ENCODE measurements around the gene ADGRE2. TPM values are rescaled to one million over a fixed set of nuclear protein-coding genes. Genes with fewer than 3 reads are reported as not detected.
"Not testable (repeated sequence)": the region's sequence is repeated elsewhere in the genome, so short reads cannot be mapped to it uniquely, and the experiment has no call there.

Gene ADGRE2
- total and polyA plus RNA-seq, 2 experiments from 2014 or later: 0.04 to 0.09 TPM

DNA sequence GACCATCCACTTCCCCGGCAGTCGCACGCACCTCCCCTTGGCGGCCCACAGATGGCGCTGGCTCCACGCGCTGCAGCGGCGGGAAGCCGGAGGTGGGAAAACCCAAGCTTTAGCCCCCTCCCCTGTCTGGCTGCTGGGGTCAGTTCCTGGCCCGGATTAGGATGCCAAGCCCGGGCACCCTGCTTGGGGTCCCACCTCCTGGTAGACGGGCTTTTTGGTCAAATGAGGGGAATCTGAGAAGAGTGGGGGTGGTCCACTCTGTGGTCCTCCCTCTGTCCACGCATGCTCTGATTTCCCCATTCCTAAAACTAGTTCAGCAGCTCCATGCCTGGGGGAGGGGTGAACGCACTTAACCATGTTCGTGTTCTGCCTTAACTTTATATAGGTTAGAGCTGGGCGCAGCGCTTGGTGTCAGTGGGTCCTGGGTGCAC lies 8.1 kb upstream of the ADGRE2 start:
- peak; percentile 90 for TF ChIP-seq CTCF (IDR thresholded peaks at IDR 0.05; ENCODE audit: low read depth, low read length)
- H3K36me3 ChIP-seq: no peaks in the 10 kb centered on the region
- peak; percentile 25 to 57 for DNase-seq (ENCODE audit: low read depth in 1 of 2, low spot score in 1 of 2)

GRCh38 chr19:14785102-14785793 lies 6.9 kb upstream of the ADGRE2 start:
- not testable (repeated sequence) for H3K27ac ChIP-seq; H3K9me3 ChIP-seq (ENCODE audit: low read depth); H3K36me3 ChIP-seq; H3K27me3 ChIP-seq; H3K4me3 ChIP-seq; H3K4me1 ChIP-seq (ENCODE audit: low read depth)
- peak in 1 of 2 donors; percentile 84 for DNase-seq (ENCODE audit: low read depth in 1 of 2, low spot score in 1 of 2)

More for the DNA sequence above, 8.1 kb upstream of the ADGRE2 start:
- no peaks in the 10 kb centered on the region for H3K27me3 ChIP-seq
- no peaks in the 10 kb centered on the region for H3K9me3 ChIP-seq (ENCODE audit: low read depth)
- H3K27ac ChIP-seq: no peak overlapping the region
- H3K4me3 ChIP-seq: no peak overlapping the region
- no peaks in the 10 kb centered on the region for H3K4me1 ChIP-seq (ENCODE audit: low read depth)

DNA sequence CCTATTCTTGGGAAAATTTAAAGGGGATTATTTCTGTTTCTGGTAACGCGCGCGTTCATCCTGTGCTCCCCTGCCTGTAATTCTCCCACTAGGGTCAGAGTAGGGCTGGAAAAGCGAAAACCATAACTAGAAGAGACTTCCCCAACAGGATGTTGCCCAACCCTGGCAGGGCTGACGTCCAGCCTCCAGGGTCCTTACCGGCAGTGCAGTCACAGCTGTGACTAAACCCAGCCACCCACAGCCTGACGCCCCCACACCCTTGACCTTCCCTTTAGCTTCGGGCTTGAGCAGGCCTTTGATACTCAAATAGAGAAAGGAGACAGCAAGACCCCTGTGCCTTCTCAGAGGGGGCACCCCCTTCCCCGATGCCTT lies 6.4 kb upstream of the ADGRE2 start:
- not testable (repeated sequence) for H3K27me3 ChIP-seq; H3K9me3 ChIP-seq (ENCODE audit: low read depth); H3K4me1 ChIP-seq (ENCODE audit: low read depth); H3K4me3 ChIP-seq; H3K27ac ChIP-seq; H3K36me3 ChIP-seq
- DNase-seq (ENCODE audit: low read depth in 1 of 2, low spot score in 1 of 2): peak in 1 of 2 donors; percentile 93

DNA sequence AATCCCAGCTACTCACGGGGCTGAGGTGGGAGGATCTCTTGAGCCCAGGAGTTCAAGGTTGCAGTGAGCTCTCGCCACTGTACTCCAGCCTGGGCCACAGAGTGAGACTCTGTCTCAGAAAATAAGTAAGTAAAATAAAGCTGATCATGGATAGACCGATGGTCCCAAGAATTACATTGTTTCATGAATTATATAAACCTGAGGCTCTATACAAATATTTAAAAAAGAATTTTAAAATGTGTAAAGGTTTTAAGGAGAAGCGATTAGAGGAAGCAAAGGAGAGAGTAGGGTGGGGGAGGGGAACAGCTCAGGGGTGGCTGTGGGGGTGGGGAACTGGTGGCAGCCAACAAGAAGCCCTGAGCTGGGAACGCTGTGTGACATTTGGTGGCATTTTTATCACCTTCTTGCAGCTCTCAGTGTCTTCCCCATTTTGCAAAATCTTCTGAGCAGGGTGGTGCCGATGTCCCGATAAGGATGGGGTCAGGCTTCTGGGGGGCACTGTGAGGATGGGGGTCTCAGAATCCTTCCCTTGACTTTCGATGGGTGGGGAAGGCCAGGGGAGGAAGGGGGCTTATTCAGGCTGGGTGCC lies 5.1 kb upstream of the ADGRE2 start:
- H3K27me3 ChIP-seq; H3K9me3 ChIP-seq (ENCODE audit: low read depth); H3K4me1 ChIP-seq (ENCODE audit: low read depth); H3K36me3 ChIP-seq; DNase-seq (ENCODE audit: low read depth in 1 of 2, low spot score in 1 of 2); H3K27ac ChIP-seq; H3K4me3 ChIP-seq: not testable (repeated sequence)

- no peaks in the 10 kb centered on the region for H3K4me1 ChIP-seq (ENCODE audit: low read depth)
- no peaks in the 10 kb centered on the region for H3K36me3 ChIP-seq
- H3K4me3 ChIP-seq: no peak overlapping the region
- no peak for DNase-seq (ENCODE audit: low read depth in 1 of 2, low spot score in 1 of 2)
- H3K27me3 ChIP-seq: no peaks in the 10 kb centered on the region
- TF ChIP-seq CTCF (IDR thresholded peaks at IDR 0.05; ENCODE audit: low read depth, low read length): no peak
- H3K9me3 ChIP-seq (ENCODE audit: low read depth): no peaks in the 10 kb centered on the region
- no peak overlapping the region for H3K27ac ChIP-seq
These were observed 4.5 kb upstream of the ADGRE2 start for GRCh38 chr19:14782626-14783409.

DNA sequence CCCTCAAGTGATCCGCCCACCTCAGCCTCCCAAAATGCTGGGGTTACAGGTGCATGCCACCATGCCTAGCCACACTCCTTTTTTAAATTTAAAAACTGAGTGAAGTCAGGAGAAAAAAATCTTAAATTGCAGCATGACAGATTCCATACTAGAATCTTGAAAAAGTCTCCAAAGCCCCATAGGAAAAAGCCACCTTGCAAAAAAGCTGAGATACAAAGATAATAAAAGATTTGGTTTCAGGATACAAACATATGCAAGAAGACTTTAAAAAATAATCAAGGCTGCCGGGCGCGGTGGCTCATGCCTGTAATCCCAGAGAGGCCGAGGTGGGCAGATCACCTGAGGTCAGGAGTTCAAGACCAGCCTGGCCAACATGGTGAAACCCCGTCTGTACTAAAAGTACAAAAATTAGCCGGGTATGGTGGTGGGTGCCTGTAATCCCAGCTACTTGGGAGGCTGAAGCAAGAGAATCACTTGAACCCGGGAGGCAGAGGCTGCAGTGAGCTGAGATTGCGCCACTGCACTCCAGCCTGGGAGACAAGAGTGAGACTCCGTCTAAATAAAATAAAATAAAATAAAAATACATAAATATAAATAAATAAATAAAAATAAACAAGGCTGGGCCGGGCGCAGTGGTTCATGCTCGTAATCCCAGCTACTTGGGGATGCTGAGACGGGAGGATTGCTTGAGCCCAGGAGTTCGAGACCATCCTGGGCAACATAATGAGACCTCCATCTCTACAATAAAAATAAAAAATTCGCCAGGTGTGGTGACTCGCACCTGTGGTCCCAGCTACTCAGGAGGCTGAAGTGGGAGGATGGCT lies 3.6 kb upstream of the ADGRE2 start:
- not testable (repeated sequence) for H3K4me3 ChIP-seq; H3K36me3 ChIP-seq; H3K9me3 ChIP-seq (ENCODE audit: low read depth); H3K4me1 ChIP-seq (ENCODE audit: low read depth); H3K27ac ChIP-seq; DNase-seq (ENCODE audit: low read depth in 1 of 2, low spot score in 1 of 2); H3K27me3 ChIP-seq

DNA sequence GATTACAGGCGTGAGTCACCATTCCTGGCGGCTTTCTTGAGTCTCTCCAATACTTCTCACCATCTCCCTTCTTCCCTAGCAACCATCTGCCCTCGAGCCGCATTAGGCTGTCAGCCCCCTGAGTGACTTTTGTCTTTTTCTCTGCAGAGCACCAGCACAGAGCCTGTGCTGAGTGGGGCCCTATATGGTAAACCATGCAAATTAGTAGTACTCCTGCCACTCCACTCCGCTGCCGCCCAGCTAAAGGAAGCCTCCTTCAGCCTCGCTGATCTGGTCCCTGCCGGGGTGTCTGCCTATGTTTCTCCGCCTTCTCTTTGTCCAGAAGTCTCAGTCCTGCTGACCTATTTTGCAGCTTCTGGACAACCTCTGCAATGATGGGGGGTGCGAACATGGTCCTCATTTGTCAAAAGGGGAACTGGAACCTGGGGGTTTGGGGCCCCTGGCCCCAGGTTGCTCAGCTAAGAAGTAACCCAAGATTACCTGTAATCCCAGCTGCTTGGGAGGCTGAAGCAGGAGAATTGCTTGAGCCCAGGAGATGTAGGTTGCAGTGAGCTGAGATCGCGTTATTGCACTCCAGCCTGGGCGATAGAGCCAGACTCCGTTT lies 2.4 kb upstream of the ADGRE2 start:
- not testable (repeated sequence) for H3K4me3 ChIP-seq; H3K9me3 ChIP-seq (ENCODE audit: low read depth); H3K27ac ChIP-seq; H3K36me3 ChIP-seq; DNase-seq (ENCODE audit: low read depth in 1 of 2, low spot score in 1 of 2); H3K4me1 ChIP-seq (ENCODE audit: low read depth)
- H3K27me3 ChIP-seq: peaks cover 15% of the 10 kb centered on the region
